ENCODE measurements around the gene ARMH3. TPM values are rescaled to one million over a fixed set of nuclear protein-coding genes. Genes with fewer than 3 reads are reported as not detected.

The ARMH3 gene
- total RNA-seq, 4 donors from 2014 or later, result 12.9 to 19.3 (median 16.2) TPM

DNA sequence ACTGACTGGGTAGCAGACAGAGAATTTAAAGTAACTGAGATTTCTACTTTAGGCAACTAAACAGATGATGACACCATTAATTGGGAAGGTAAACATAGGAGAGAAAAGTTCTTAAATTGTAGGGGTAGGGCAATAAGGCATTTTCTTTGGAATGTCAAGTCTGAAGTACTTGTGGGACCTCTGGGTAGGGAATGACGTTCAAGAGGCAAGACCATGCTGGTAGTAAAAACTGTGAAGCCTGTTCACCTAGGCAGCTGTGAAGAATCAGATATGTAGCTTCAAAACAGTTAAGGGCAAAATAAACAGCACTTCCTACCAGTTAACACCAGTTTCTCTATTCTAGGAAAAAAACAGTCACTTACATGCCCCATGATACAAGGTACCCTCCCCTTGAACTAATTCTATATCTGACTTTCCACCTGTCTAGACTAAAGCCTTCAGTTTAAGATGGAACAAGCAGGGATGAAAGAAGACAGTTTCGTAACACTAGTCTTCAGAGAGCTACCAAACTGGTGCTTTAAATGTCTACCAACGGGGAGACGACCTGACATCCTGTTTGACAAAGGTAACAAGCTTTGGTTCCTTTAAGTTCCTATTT lies 149.3 kb downstream of the ARMH3 start:
- 91% methylated on average over 4 of the region's 4 CpGs for WGBS
- DNase-seq (ENCODE audit: extremely low spot score), result no peak
- intact Hi-C loops (cut with DNase I), result no loop called here
- H3K4me1 ChIP-seq, result peaks cover 0 to 5% (median 2%) of the 10 kb centered on the region in 4 donors
- no peaks in the 10 kb centered on the region for H3K9me3 ChIP-seq
- H3K27me3 ChIP-seq, result no peaks in the 10 kb centered on the region
- TF ChIP-seq POLR2A (IDR thresholded peaks at IDR 0.05; ENCODE audit: low read depth) (no peak), POLR2AphosphoS5 (IDR thresholded peaks at IDR 0.05) (no peak), EP300 (IDR thresholded peaks at IDR 0.05) (no peak)
- TF ChIP-seq, protein P1, sequence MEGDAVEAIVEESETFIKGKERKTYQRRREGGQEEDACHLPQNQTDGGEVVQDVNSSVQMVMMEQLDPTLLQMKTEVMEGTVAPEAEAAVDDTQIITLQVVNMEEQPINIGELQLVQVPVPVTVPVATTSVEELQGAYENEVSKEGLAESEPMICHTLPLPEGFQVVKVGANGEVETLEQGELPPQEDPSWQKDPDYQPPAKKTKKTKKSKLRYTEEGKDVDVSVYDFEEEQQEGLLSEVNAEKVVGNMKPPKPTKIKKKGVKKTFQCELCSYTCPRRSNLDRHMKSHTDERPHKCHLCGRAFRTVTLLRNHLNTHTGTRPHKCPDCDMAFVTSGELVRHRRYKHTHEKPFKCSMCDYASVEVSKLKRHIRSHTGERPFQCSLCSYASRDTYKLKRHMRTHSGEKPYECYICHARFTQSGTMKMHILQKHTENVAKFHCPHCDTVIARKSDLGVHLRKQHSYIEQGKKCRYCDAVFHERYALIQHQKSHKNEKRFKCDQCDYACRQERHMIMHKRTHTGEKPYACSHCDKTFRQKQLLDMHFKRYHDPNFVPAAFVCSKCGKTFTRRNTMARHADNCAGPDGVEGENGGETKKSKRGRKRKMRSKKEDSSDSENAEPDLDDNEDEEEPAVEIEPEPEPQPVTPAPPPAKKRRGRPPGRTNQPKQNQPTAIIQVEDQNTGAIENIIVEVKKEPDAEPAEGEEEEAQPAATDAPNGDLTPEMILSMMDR (IDR thresholded peaks at IDR 0.05), result no peak
- no peak overlapping the region for H3K4me3 ChIP-seq
- H3K27ac ChIP-seq (replicated peaks in 1 of 4), result no peak overlapping the region
- H3K36me3 ChIP-seq, result peaks cover 0 to 20% (median 13%) of the 10 kb centered on the region in 4 donors

DNA sequence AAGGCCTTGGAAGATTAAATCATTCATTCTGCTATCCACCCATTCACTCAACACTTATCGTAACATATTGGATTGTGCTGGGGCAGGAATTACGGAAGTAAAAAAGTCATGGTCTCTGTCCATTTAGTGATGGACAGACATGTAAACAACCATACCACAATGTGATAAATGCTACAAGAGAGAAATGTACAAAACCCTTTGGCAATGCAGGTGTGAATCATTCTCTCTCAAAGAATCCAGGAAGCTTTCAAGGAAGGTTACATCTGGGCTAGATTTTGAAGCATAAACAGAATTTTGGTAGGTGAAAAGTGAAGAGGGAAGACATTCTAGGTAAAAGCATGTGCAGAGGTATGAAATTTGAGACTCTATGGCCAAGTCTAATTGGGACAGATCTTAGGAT lies 150.7 kb downstream of the ARMH3 start:
- 100% methylated on average over 2 of the region's 2 CpGs for WGBS
- H3K9me3 ChIP-seq, result no peaks in the 10 kb centered on the region
- intact Hi-C loops (cut with DNase I), result no loop called here
- DNase-seq (ENCODE audit: extremely low spot score), result no peak
- peaks cover 0 to 5% (median 2%) of the 10 kb centered on the region in 4 donors for H3K4me1 ChIP-seq
- H3K27ac ChIP-seq (replicated peaks in 1 of 4), result no peak overlapping the region
- TF ChIP-seq, protein P1 (IDR thresholded peaks at IDR 0.05), result no peak
- TF ChIP-seq EP300 (IDR thresholded peaks at IDR 0.05), result no peak
- H3K27me3 ChIP-seq, result no peaks in the 10 kb centered on the region
- H3K36me3 ChIP-seq, result peaks cover 0 to 12% (median 4%) of the 10 kb centered on the region in 4 donors
- no peak overlapping the region for H3K4me3 ChIP-seq

DNA sequence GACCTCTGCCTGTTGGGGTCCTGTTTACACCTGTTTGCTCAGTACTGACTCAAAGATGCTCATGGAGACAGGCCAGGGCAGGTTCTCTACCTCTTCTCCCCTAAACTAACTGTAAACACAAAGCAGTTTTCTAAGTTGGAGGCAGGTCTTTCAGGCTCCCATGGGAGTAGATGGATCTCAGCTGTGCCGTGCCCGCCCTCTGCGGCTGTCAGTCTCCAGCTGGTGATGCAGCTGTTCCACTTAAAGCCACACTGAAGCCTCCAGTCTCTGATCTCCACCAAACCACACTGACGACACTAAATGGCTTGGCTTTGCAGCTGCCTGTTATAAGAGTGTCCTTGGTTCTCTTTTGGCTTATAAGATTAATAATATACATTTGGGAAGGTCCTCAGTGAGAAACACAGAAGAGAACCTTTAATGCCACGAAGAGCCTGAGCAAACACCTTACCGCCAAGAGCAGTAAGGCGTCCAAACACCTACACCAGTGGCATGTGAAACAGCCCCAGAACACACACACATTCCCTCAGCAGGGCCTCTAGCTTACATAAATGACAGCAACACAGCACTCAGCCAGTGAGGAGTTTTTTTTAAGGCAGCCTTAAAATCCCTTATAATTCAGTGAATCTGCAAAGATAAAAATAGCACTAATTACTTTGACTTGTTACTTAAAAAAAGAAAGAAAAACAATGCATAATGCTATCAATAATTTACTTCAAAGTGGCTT lies 152.0 kb downstream of the ARMH3 start:
- no peak overlapping the region for H3K4me3 ChIP-seq
- TF ChIP-seq POLR2A (IDR thresholded peaks at IDR 0.05; ENCODE audit: low read depth) (no peak), EP300 (IDR thresholded peaks at IDR 0.05) (no peak), POLR2AphosphoS5 (IDR thresholded peaks at IDR 0.05) (no peak)
- TF ChIP-seq, protein P1 (IDR thresholded peaks at IDR 0.05), result no peak
- 58% methylated on average over 7 of the region's 7 CpGs for WGBS
- intact Hi-C loops (cut with DNase I), result no loop called here
- DNase-seq (ENCODE audit: extremely low spot score), result no peak
- peaks cover 0 to 8% (median 3%) of the 10 kb centered on the region in 4 donors for H3K4me1 ChIP-seq
- no peaks in the 10 kb centered on the region for H3K9me3 ChIP-seq
- H3K27ac ChIP-seq (replicated peaks in 1 of 4), result no peak overlapping the region
- peaks cover 0 to 12% (median 4%) of the 10 kb centered on the region in 4 donors for H3K36me3 ChIP-seq
- H3K27me3 ChIP-seq, result no peaks in the 10 kb centered on the region

DNA sequence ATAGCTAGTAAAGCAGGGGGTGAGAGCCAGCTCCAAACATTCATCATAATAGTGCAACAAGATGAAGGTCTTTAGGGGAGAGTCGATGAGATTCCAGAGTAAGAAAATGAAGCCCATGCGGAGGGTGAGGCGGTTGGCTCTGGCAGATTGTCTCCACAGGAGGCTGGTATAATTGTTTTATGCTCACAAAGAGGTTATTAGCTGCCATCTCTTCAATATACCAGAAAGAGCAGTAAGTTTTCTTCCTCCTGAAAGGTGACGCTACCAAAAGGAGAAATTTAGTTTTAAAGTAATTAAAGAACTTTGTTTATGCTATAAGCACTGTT lies 153.2 kb downstream of the ARMH3 start:
- Histone ChIP-seq H3K36me3 (peaks cover 0 to 12% (median 3%) of the 10 kb centered on the region in 4 donors), H3K4me1 (peaks cover 6 to 13% (median 9%) of the 10 kb centered on the region in 4 donors), H3K27ac (replicated peaks in 1 of 4) (no peak overlapping the region), H3K27me3 (no peaks in the 10 kb centered on the region), H3K9me3 (no peaks in the 10 kb centered on the region), H3K4me3 (no peak overlapping the region)
- intact Hi-C loops (cut with DNase I), result no loop called here
- 92% methylated on average over 4 of the region's 4 CpGs for WGBS
- DNase-seq (ENCODE audit: extremely low spot score), result no peak
- TF ChIP-seq POLR2A (IDR thresholded peaks at IDR 0.05; ENCODE audit: low read depth) (no peak), EP300 (IDR thresholded peaks at IDR 0.05) (no peak), POLR2AphosphoS5 (IDR thresholded peaks at IDR 0.05) (no peak)
- TF ChIP-seq, protein P1 (IDR thresholded peaks at IDR 0.05), result no peak

Measured in esophagus muscularis mucosa (tissue), 4 donors.